Muscle of arm (tissue), 12 donors: ENCODE data around the gene CSNK1D. TPM values are rescaled to one million over a fixed set of nuclear protein-coding genes. Genes with fewer than 3 reads are reported as not detected.
A peak's percentile ranks its signal among the peaks of the same experiment; 100 is the strongest.

Experiments used
- DNase-seq: peaks from one replicate; pipeline ENCODE4 v3.0.0-alpha.2; 2013
- polyA plus RNA-seq, 12 donors: library from polyadenylated mRNA; unstranded; fragments of 120-200 nt; gene quantifications; one replicate each; pipeline ENCODE4 v1.2.1, GENCODE V29; 2013; ENCODE audit not compliant: insufficient read length in 12 of 12

The CSNK1D gene
- polyA plus RNA-seq, 12 donors = 59.7 to 121 (median 65.0) TPM; not detected in 1

DNA sequence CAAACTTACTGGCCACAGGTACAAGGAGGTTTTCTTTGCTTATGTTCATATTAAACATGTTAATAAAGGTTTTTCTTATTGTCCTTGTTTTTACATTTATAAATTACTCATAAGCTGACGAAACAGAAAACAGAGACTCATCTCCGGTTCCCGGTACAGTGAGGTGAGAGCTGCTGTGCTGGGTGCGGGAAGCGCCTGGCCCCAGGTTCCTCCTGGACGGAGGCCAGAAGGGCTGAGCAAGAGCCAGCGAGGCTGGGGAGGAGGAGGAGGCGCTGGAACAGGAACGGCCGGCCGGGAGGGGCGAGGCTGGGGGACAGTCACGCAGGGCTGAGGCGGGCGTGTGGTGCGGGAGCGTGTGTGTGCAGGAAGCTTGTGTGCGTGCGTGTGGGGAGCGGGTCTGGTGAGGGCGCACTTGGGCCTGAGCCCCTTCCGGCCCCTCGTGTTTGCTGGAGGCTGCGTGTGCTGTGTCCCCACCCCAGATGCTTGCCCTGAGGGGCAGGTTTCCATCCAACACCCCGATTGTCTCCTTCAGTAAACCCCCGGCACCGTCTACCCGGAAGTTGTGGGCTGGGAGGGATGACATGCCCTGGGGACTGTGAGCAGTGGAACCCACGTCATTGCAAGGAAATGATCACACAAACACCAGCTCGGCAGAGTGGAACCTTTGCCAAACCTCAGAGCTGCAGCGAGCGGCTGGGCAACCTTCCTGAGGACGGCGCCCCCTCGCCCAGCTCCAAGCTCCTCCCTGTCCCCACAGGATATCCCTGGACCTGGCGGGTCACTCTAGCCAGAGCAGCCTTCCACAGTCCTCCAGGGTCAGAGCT, 24.4 kb upstream of the CSNK1D start:
- DNase-seq = peak; percentile 79

DNA sequence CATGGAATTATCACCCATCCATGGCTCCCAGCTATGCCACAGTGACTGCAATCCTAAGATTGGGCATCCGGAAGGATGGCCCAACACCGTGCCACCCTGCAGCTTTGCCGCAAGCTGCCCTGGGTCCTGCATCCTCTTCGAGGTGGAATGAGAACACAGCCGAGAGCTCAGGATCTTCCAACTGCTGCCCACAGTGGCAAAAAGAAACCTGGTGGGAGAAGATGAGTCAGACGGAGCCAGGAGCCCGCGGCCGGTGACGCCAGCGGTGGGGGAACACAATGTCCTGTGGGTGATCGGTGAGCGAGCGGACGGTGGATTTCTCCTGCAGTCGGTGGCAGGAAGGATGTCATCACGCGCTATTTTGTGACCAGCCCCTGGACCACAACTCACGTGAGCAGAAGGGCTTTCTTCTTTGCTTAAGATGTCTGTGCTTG, 23.8 kb upstream of the CSNK1D start:
- DNase-seq = peak; percentile 28

DNA sequence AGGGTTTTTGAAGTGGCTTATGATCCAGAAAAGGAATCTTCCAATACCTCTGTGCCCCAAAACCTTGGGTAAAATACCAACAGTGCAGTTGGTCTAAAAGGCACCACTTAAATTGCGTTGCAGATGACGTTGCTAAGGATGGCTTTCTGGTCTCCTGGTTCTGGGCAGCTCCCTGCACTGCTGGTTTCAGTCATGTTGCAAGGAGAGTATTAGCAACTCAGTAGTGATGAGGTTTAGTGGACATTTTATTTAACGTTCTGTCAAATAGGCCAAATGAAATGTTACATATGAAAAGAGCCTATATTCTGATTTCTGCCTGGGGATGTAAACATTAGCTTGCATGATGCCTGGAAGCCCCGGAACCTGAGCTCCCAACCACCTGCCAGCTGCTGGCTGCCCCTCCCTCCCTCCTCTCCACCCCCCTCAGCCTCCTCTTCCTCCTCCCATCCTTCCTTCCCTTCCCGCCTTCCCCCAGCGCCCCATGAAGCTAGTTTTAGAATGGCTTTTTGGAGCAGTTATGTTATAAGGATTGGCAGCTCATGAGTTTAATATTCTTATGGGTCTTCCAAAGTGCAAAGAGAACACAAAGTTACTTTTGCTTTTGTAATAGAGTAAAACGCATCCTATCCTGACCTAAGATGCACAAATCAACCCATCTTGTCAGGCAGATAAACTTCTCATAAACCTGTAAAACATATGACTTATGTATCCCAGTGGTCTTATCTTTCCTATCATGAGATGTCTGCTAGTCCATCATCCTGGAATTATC, 23.2 kb upstream of the CSNK1D start:
- no peak for DNase-seq

DNA sequence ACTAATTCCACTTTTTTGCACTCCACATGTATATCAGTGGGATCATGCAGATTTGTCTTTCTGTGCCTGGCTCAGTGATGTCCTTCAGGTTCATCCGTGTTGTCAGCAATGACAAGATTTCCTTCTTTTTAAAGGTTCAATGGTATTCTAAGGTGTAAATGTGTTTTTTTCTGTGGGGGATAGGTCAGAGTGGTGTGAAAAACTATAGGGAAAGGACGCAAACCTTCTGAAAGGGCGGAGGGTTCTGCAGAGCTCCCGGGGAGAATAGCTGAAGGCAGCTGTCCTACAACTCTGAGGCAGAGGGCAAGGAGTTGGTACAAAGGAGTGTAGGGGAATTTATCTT, 21.9 kb upstream of the CSNK1D start:
- DNase-seq = no peak

DNA sequence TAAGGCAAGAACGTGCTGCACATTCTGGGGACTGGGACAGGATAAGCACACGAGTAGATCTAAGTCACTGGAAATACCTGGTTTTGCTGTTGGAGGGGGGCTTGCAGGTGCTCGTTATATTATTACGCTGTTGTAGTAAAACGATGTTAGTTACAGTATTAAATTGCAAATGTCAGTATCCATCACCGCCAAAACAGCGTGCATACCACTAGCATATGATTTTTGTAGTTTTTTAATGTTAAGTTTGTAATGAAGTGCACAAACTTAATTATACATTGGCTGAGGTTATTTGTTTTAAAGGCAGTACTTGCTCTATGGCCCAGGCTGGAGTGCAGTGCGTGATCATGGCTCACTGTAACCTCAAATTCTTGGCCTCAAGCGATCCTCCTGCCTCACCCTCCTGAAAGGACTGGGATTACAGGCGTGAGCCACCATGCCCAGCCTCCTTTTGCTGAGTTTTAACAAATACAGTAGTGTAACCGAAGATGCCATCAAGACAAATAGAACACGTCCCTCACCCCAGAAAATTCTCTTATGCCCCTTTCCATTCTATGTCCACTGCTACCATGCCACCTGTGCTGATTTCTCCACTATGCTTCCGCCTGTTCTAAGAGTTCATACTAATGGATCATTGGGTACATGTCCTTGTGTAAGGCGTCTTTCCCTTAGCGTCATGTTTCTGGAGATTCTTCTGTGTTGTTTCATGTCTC, 20.7 kb upstream of the CSNK1D start:
- DNase-seq = no peak

DNA sequence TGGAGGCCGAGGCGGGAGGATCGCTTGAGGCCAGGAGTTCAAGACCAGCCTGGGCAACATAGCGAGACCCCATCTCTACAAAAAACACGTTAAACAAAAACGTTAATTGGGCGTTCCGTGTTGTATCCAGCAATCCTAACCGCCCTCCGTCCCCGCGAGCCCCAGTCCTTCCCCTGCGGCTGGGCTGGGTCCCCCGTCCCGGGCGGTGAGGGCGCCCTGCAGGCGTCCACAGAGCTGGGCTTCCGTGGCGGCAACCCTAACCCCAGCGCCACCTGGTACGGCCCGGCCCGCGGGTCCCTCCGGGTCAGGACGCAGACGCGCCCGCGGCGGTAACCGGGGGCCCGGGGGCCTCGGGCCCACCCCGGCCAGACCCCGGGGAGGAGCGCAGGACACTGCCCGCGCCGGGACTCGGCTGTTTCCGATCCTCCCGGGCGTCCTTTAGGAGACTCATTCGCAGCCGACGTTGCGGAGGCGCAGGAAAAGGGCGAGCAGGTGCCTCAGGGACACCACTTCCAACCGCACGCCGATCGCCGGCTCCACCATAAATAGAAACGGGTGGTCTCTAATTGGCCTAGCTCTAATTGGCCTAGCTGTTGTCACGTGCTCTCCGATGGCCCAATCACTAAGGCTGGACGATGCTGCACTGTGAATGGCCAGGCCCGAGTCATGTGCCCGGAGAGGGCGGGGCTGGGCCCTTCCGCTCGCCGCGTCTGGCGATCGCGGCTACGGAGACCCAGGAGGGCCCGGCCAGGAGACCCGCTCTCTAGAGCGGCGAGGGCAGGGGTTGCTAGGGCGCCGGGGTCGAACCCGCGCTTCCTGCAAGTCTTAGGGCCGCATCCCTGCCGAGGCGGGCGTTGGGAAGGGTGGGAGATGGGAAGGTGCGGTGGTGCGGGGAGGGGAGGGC, 19.0 kb upstream of the CSNK1D start:
- DNase-seq = peak; percentile 96

DNA sequence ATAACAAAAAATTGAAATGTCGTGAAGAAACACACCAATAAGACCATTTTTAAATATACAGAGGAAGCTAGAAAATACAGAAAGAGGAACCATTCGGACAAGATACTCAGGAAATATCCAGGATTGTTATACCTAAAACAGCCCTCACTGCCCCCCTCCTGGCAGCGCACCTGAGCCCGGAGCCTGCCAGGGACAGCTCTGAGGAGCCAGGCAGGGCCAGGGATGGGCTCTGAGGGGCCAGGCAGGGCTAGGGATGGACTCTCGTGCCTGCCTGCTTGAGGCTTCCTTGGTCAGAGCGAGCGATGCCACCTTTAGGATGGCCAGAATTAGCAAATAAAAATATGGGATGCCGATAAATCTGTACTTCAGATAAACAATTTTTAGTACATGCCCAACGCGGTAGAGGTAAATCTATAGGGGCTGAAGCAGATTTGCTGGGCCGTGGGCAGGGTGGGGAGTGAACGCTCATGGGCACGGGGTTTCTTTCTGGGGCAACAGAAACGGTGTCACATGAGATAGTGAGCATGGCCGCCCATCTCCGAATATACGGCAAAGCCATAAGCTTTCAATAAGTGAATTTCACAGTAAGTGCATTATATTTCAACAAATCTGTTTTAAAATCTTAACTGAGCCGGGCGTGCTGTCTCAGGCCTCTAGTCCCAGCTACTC, 18.2 kb upstream of the CSNK1D start:
- DNase-seq = no peak

DNA sequence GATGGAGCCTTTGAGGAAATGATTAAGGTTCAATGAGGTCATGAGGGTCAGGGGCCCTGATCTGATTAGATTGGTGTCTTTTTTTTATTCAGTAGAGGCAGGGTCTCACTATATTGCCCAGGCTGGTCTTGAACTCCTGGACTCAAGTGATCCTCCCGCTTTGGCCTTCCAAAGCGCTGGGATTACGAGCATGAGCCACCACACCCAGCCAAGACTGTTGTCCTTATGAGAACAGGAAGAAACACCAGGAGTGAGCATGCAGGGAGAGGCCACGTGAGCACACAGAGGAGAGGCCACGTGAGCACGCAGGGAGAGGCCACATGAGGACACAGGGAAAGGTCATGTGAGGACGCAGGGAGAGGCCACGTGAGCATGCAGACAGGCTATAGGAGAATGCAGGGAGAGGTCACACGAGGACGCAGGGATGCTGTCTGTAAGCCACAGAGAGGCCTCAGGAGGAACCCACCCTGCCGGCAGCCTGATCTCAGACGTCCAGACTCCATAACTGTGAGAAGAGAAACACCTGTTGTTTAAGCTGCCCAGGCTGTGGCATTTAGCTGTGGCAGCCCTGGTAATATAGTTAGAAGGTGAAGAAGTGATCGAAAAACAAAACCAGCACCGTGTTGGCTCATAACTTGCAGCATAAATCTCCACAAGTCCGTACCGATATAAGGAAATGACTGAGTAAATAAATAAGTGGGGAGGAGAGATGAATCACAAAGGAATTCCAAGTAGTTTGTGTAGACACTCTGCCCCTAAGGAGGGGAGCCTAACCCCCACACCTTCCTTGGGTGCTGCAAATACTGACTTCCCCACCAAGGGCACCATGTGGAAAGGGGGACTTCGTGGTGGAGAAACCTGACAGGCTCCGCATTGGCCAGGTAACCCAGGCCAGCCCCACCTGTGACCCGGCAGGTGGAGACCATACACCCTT, 14.6 kb upstream of the CSNK1D start:
- DNase-seq = no peak

DNA sequence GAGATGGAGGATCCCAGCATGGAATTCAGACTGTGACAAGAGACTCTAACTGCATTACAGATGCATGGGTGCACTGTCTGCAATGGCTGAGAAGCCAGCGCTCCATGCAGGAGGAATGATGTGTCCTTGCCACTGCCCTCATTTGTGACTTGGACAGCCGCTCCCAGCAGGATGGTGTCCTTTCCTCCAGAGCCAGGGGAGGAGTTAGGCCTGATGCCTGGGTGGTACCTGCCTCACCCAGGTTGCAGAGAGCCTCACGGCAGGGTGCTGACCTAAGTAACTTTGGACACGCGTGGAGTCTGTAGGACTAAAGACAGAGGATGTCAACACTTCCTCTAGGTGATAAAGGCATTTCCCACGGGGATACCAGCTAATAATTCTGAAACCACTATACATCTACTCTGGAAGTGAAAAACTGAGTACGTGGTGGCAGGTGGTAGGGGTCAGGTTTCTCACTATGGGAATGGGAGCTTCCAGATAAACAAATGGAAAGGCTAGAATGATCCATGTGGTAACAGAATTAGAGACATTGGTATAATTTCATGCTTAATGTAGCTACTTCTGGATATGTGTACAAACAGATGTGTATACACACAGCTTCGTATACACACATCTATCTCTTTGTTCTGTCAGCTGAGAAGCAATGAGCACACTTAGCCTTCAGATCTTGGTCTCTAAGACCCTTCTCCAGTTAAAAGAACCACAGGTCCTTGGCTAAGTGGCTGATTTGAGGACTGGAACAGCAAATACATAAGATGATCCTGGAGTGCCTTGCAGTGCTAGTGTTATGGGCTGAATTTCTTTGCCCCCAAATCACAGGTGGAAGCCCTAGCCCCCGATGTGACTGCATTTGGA, 13.7 kb upstream of the CSNK1D start:
- DNase-seq = no peak

DNA sequence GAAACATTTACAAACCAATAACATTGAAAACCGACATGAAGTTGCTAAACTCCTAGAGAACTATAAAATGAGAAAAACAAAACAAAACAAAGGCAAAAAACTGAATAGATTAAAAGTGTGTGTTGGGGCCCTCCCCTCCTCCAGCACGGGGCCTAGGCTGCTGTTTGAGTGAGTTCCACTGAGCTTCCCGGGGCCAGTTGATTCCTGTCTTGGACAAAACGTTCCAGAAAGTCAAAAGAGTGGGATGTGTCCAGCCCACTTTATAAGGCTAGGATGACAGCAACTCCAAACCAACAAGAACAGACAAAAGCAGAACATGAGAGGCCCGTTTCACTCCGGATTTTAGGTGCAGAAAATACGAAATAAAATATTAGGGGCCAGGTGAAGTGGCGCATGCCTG, 11.6 kb upstream of the CSNK1D start:
- DNase-seq = no peak

DNA sequence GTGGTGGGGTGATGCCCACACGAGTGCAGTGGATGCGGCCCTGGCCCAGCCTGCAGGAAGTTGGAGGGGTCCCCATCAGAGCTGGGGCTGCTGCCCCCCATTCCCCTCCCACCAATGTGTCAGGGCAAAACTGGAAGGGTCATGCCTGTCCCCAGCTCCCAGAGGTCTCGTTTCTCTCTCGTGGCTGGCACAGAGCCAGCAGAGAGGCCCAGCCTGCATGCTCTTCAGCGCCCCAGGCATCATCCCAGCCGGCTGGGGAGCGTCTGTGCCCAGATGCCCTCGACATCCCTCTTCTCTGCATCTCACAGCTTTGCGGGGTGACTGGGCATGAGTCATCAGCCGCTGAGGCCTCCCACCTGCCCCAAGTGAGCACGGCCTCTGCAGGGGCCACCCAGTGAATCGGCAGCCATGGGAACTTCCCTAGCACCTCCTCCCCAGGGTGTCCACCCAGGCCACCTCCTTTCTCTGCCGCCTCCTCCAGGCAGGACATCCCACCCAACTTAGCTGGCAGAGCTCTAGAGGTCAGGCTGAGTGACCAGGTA, 9.8 kb upstream of the CSNK1D start:
- no peak for DNase-seq

DNA sequence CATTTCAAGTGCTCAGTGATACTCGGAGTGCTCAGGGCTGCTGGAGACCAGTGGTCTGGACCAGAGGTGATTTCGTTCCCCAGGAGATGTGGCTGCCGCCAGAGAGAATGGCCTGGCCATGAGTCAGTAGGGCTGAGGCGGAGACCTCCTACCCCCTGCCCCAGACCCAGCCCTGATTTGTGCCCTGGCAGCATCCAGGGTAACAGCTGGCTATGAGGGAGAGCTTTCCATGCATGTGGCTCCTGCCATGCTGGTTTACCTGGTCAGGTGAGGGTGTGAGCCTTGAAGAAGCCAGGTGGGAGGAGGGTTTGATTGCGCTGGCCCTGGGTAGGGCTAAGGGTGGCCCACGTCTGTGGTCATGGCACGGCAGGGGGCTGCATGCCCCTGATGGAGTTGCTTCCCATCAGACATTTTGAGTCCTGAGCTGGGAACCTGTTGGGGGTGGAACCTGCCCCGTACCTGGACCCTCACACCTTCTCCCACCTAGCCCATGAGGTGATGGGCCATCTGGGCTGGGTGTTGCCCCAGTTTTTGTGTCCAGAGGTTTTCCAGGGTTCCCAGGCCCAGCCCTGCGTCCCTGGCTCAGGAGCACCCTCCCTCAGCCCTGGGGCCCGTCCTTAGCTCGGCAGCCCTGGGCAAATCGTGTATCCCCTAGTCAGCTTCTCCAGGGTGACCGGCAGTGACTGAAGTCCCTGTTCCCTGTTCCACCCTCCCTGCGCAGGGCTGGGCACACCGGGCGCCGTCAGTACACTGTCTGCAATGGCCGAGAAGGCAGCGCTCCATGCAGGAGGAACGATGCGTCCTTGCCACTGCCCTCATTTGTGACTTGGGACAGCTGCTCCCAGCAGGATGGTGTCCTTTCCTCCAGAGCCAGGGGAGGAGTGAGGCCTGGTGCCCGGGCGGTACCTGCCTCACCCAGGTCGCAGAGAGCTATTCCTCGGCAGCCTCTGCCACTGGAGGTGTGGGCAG, 9.0 kb upstream of the CSNK1D start:
- DNase-seq = no peak

DNA sequence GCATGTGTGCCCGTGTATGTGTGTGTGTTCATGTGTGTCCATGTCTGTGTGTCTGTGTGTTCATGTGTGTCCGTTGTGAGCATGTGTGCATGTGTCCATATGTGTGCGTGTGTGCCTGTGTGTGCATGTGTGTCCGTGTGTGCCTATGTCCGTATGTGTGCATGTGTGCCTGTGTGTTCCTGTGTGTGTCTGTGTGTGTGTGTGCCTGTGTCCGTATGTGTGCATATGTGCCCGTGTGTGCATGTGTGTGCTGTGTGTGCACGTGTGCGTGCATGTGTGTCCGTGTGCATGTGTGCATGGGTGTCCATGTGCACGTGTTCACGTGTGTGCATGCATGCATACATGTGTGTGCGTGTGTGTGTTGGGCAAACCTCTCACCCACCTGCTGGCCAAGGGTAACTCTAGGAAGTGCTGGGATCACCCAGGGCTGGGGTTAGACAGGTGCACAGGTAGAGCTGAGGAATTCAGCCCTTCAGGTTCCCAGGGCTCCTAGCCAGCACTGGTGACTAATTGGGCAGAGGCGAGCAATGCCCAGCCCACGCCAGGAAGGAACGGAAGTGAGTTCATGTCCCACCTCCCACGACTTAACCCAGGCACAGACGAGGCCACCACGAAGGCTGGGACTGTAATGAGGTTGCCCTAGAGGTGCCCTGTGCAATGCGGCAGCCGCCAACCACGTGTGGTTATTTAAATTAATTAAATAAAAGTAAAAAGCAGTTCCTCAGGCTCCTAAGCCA, 8.2 kb upstream of the CSNK1D start:
- DNase-seq = no peak

DNA sequence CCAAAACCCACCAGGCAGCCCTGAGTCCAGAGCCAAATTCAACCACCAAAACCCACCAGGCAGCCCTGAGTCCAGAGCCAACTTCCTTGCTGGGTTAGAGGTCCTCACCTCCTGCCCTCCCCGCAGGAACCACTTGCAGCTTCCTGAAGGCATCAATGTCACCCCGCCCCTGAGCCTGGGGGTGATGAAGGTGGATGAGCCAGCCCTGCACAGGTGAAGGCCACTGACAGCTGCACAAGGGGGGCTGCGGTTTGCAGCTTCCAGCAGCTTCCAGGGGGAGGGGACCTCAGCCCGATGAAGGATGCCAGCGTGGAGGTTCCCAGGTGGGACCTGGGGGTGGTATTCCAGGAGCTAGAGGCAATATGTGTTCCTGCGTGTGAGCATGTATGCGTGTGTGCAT, 7.6 kb upstream of the CSNK1D start:
- no peak for DNase-seq

DNA sequence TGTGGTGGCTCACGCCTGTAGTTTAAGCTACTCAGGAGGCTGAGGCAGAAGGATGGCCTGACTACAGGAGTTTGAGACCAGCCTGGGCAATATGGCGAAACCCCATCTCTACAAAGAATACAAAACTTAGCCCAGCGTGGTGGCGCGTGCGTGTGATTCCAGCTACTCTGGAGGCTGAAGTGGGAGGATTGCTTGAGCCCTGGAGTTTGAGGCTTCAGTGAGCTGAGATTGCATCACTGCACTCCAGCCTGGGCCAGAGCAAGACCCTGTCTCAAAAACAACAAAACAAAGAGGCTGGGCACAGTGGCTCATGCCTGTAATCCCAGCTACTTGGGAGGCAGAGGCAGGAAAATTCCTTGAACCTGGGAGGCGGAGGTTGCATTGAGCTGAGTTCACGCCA, 7.0 kb upstream of the CSNK1D start:
- no peak for DNase-seq

DNA sequence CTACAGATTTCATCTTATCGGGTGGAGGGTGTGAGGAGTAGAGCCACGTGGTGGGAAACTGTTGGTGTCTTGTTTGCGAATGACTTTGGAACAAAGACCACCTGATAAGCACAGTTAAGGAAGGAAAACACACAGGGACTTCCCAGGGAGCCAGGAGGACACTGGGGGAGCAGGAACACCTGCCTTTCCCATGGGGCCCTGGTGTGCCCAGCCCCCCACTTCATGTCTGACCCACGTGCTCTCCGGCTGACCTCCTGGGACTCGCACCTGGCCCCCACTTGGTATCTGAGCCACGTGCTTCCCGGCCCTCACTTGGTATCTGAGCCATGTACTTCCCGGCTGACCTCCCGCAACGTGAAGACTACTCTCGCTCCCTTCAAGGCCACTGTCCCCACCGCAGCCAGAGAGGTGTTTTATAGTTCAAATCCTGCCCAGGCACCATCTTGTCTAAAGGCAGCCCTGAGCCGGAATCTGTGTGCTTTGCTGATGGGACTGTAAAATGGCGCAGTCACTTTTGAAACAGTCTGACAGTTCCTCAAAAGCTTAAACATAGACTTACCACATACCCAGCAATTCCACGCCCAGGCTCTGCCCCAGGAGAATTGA, 5.4 kb upstream of the CSNK1D start:
- no peak for DNase-seq
